ENCODE data around the gene GOT1. TPM values are rescaled to one million over a fixed set of nuclear protein-coding genes. Genes with fewer than 3 reads are reported as not detected.

Gene GOT1
- total RNA-seq, 1 experiment from 2014 or later = 56.8 TPM

GRCh38 chr10:99456207-99456930 lies 25.9 kb upstream of the GOT1 start (continued):
- no peak for TF ChIP-seq TP53 (CRISPR knock-in tag; IDR thresholded peaks at IDR 0.05)
- TF ChIP-seq ZNF671 (CRISPR knock-in tag; IDR thresholded peaks at IDR 0.05) = no peak
- no peak for TF ChIP-seq FOXJ3 (CRISPR knock-in tag; IDR thresholded peaks at IDR 0.05; ENCODE audit: borderline replicate concordance)
- TF ChIP-seq, protein P1, sequence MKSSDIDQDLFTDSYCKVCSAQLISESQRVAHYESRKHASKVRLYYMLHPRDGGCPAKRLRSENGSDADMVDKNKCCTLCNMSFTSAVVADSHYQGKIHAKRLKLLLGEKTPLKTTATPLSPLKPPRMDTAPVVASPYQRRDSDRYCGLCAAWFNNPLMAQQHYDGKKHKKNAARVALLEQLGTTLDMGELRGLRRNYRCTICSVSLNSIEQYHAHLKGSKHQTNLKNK (CRISPR knock-in tag; IDR thresholded peaks at IDR 0.05) = no peak
- TF ChIP-seq TEAD1 (CRISPR knock-in tag; IDR thresholded peaks at IDR 0.05) = no peak
- TF ChIP-seq, protein P2, sequence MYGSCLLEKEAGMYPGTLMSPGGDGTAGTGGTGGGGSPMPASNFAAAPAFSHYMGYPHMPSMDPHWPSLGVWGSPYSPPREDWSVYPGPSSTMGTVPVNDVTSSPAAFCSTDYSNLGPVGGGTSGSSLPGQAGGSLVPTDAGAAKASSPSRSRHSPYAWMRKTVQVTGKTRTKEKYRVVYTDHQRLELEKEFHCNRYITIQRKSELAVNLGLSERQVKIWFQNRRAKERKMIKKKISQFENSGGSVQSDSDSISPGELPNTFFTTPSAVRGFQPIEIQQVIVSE (CRISPR knock-in tag; IDR thresholded peaks at IDR 0.05; ENCODE audit: borderline replicate concordance) = no peak
- no peak for TF ChIP-seq MYBL2 (CRISPR knock-in tag; IDR thresholded peaks at IDR 0.05)

DNA sequence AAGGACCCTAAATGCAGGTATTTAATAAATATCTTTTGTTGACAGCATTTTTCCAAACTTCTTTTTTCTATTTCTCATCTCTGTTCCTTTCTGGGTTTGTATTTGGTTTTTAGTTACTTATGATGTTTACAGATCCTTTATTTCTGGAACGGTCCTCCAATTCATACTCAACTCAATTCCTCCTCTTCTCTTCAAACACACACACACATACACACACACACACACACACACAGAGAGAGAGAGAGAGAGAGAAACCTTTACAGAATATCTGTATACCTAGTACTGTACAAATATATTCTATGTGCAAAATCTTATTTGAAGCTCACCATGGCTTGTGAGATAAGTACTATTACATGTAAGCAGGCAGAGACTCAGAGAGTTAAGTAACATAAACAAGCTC lies 21.6 kb upstream of the GOT1 start:
- Mint-ChIP-seq H3K27me3 (ENCODE audit: low read depth) (no peaks in the 10 kb centered on the region; the same call in 1 of the 2 replicates), H3K4me1 (peaks cover 23% of the 10 kb centered on the region), H3K4me3 (no peak overlapping the region; the same call in 1 of the 2 replicates), H3K27ac (no peak overlapping the region), H3K36me3 (no peaks in the 10 kb centered on the region), H3K9me3 (no peaks in the 10 kb centered on the region)
- TF ChIP-seq ESRRA (CRISPR knock-in tag; IDR thresholded peaks at IDR 0.05; ENCODE audit: borderline replicate concordance) = no peak
- no peak for TF ChIP-seq NFATC4 (CRISPR knock-in tag; IDR thresholded peaks at IDR 0.05)
- TF ChIP-seq MXD4 (CRISPR knock-in tag; IDR thresholded peaks at IDR 0.05; ENCODE audit: borderline replicate concordance) = no peak
- no peak for TF ChIP-seq ATF2 (CRISPR knock-in tag; IDR thresholded peaks at IDR 0.05; ENCODE audit: borderline replicate concordance, low read depth)
- no peak for TF ChIP-seq MAX (CRISPR knock-in tag; IDR thresholded peaks at IDR 0.05)
- TF ChIP-seq NR1H2 (CRISPR knock-in tag; IDR thresholded peaks at IDR 0.05) = no peak
- no peak for TF ChIP-seq E2F5 (CRISPR knock-in tag; IDR thresholded peaks at IDR 0.05)
- ChIA-PET POLR2A (no interaction called here), CTCF (interaction anchor here (0.5 to 2.1 kb wide), 4 partner anchors 16 to 63 kb away, joined by 4 to 7 read pairs (median 6); no protein-coding TSS in a partner anchor)
- no peak for DNase-seq (ENCODE audit: low spot score)
- ATAC-seq = no peak

DNA sequence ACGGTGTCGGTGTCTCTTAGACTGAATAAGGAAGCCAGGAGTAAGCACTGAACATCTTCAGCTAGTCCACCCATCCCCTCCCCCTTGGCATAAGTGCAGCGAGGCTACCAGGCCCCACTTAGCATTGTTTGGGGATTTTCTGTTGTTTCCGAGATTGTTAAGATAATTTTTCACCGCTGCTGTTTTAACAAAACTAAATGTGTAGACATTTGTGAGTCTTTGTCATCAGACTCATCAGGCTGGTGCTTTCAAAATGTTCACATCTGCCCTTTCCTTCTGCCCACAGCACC lies 21.0 kb upstream of the GOT1 start:
- CTCF ChIA-PET = interaction anchor here (1.1 to 3.6 kb wide), 6 partner anchors 9 to 109 kb away, joined by 4 to 20 read pairs (median 6); no protein-coding TSS in a partner anchor
- no peak for DNase-seq (ENCODE audit: low spot score)
- TF ChIP-seq SMAD3 (CRISPR knock-in tag; IDR thresholded peaks at IDR 0.05; ENCODE audit: borderline replicate concordance) = no peak
- TF ChIP-seq, protein P1 (CRISPR knock-in tag; IDR thresholded peaks at IDR 0.05) = no peak
- peaks cover 23% of the 10 kb centered on the region for H3K4me1 Mint-ChIP-seq
- POLR2A ChIA-PET = no interaction called here
- no peaks in the 10 kb centered on the region; the same call in 1 of the 2 replicates for H3K27me3 Mint-ChIP-seq (ENCODE audit: low read depth)
- ATAC-seq = no peak
- no peaks in the 10 kb centered on the region for H3K36me3 Mint-ChIP-seq
- H3K27ac Mint-ChIP-seq = no peak overlapping the region
- peak overlapping the region; percentile 3; the same call in 1 of the 2 replicates for H3K4me3 Mint-ChIP-seq
- no peaks in the 10 kb centered on the region for H3K9me3 Mint-ChIP-seq
